HG03108 (cell line): ENCODE results near the gene RELN.

Experiments
- ATAC-seq: cut with Tn5 transposase; IDR thresholded peaks from one replicate; pipeline ENCODE4 v1.9.1; 2021; ENCODE audit warnings: moderate library complexity; ENCODE audit not compliant: unreplicated experiment

RELN gene

GRCh38 chr7:103648135-103648534 lies 341.3 kb downstream of the RELN start:
- ATAC-seq = no peak

- ATAC-seq = no peak
These were observed 345.1 kb downstream of the RELN start for GRCh38 chr7:103644319-103644718.

- no peak for ATAC-seq
These were observed 349.3 kb downstream of the RELN start for GRCh38 chr7:103640031-103640779.

- no peak for ATAC-seq
These were observed 351.7 kb downstream of the RELN start for GRCh38 chr7:103637726-103638125.

- ATAC-seq = no peak
These were observed 352.4 kb downstream of the RELN start for GRCh38 chr7:103637094-103637493.

GRCh38 chr7:103636153-103636552 lies 353.3 kb downstream of the RELN start:
- no peak for ATAC-seq

- no peak for ATAC-seq
These were observed 356.5 kb downstream of the RELN start for GRCh38 chr7:103632972-103633371.

- no peak for ATAC-seq
These were observed 357.3 kb downstream of the RELN start for GRCh38 chr7:103632005-103632639.

- ATAC-seq = no peak
These were observed 359.1 kb downstream of the RELN start for GRCh38 chr7:103630318-103630717.

GRCh38 chr7:103628742-103629141 lies 360.7 kb downstream of the RELN start:
- ATAC-seq = no peak

GRCh38 chr7:103626776-103627175 lies 362.7 kb downstream of the RELN start:
- no peak for ATAC-seq

GRCh38 chr7:103622274-103622673 lies 367.2 kb downstream of the RELN start:
- no peak for ATAC-seq

- no peak for ATAC-seq
These were observed 375.5 kb downstream of the RELN start for GRCh38 chr7:103613655-103614642.

- ATAC-seq = no peak
These were observed 379.7 kb downstream of the RELN start for GRCh38 chr7:103609778-103610177.

GRCh38 chr7:103605640-103606039 lies 383.8 kb downstream of the RELN start:
- no peak for ATAC-seq

GRCh38 chr7:103598326-103598905 lies 391.0 kb downstream of the RELN start:
- ATAC-seq = no peak

- ATAC-seq = no peak
These were observed 391.9 kb downstream of the RELN start for GRCh38 chr7:103597606-103598005.

GRCh38 chr7:103594186-103594585 lies 395.3 kb downstream of the RELN start:
- ATAC-seq = no peak

- no peak for ATAC-seq
These were observed 395.8 kb downstream of the RELN start for GRCh38 chr7:103593691-103594090.

- no peak for ATAC-seq
These were observed 396.6 kb downstream of the RELN start for GRCh38 chr7:103592844-103593243.

GRCh38 chr7:103592187-103592586 lies 397.3 kb downstream of the RELN start:
- ATAC-seq = no peak
